NB4 (cell line): ENCODE data around the gene FHIT.

Source experiments
- DNase-seq: peaks from one replicate; pipeline ENCODE4 v3.0.0; 2010; ENCODE audit warnings: low read depth
- H3K4me3 ChIP-seq: one replicate; pipeline ENCODE4 v1.5.1; 2011; ENCODE audit warnings: mild to moderate bottlenecking, low read depth, low read length, moderate library complexity
- MYC ChIP-seq: IDR thresholded peaks from 2 replicates; pipeline ENCODE4 v1.6.1; 2011; ENCODE audit warnings: low read depth, low read length
- POLR2A ChIP-seq: IDR thresholded peaks from 2 replicates; pipeline ENCODE4 v1.6.1; 2011; ENCODE audit warnings: mild to moderate bottlenecking; ENCODE audit not compliant: insufficient read length; ENCODE audit errors: extremely low read depth
- TF ChIP-seq, protein P1 (sequence below): IDR thresholded peaks from one replicate; pipeline ENCODE4 v1.5.1; 2012; ENCODE audit warnings: low read depth, low read length
- TF ChIP-seq, protein P2 (sequence below): IDR thresholded peaks from 2 replicates; pipeline ENCODE4 v1.6.1; 2011; ENCODE audit warnings: low read depth, low read length

The FHIT gene

DNA sequence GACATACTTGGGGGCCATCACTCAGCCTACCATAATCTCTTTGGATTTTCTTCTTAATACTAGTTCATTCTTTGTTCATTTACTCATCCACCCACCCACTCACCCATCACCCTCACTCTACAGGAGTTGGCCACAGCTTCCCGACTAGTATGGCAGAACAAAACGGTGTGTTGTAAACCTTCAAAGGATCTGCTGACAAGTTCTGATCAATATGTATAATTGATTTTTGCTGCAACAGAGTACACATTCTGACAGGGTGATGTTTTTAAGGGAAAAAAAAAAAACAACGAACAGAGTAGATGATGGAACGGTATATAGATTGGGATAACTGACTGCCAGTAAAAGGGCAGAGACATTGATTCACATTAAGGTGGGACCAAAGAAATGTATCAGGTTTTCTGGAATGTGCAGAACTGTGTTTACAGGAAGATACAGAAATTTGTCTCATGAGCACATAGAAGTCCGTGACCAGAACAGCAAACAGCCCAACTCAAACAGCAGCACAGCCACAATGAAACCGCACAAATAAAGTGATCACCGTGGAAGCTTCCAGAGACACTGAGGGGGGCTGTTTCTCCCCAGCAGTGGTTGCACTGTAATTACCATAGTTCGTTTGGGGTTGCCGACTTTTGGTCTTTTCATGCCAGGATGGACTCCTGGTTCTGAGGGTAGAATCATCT lies 931.9 kb downstream of the FHIT start:
- no peak overlapping the region for H3K4me3 ChIP-seq
- TF ChIP-seq, protein P1, sequence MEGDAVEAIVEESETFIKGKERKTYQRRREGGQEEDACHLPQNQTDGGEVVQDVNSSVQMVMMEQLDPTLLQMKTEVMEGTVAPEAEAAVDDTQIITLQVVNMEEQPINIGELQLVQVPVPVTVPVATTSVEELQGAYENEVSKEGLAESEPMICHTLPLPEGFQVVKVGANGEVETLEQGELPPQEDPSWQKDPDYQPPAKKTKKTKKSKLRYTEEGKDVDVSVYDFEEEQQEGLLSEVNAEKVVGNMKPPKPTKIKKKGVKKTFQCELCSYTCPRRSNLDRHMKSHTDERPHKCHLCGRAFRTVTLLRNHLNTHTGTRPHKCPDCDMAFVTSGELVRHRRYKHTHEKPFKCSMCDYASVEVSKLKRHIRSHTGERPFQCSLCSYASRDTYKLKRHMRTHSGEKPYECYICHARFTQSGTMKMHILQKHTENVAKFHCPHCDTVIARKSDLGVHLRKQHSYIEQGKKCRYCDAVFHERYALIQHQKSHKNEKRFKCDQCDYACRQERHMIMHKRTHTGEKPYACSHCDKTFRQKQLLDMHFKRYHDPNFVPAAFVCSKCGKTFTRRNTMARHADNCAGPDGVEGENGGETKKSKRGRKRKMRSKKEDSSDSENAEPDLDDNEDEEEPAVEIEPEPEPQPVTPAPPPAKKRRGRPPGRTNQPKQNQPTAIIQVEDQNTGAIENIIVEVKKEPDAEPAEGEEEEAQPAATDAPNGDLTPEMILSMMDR = no peak
- TF ChIP-seq POLR2A (no peak), MYC (no peak)
- TF ChIP-seq, protein P2, sequence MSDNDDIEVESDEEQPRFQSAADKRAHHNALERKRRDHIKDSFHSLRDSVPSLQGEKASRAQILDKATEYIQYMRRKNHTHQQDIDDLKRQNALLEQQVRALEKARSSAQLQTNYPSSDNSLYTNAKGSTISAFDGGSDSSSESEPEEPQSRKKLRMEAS = no peak
- no peak for DNase-seq

DNA sequence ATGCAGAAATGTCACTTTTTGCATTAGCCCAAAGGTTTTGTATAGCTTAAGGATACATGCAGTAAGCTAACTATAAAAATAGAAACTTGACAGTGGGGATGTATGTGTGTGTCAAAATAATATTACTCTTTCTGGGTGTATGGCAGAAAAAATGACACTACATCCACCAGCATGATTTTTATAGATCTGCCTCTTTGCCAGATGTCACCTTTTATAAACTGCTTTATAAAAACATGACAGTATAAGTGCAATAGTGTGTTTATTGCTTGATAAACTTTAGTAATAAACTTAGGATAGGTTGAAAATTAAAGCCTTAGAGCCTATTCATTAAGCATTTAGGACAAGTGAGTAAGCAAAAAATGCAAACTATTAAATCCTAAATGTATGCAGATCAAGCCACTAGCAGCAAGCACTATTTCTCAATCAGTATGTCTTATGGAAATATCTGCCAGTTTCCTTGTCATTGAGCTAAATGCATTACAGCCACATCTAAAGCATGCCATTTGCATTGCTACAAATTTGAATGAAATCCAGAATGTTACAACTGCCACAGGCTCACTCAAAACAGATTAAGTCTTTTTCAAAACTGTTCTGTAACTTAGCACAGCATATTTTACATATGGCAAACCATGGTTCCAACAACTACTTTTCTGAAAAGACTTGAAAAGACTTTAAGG lies 935.0 kb downstream of the FHIT start:
- TF ChIP-seq, protein P2 = no peak
- TF ChIP-seq MYC (no peak), POLR2A (no peak)
- TF ChIP-seq, protein P1 = no peak
- no peak for DNase-seq
- H3K4me3 ChIP-seq = no peak overlapping the region

DNA sequence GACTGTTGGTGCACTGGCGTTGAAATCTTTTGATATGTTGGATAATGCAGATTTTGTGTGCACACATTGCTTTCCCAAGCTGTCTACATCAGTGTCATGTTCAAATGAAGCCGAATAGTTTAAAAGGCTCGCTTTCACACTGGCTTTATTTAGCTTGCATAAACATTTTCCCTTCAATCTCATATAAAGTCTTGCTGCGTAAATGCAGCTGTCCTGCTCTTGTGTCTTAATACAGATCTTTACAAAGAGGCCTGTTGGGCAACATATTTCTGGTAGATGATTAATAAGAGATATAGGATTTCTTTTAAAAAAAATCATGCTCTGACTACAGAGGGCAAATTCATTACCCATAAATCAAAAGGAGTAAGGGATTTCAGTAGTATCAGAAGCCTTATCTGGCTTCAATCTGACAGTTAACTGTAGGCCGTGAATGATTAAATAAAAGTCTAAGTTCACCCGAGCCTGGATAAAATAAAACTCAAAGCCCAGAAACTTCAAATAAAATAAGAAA lies 937.2 kb downstream of the FHIT start:
- no peak for TF ChIP-seq MYC
- no peak for TF ChIP-seq POLR2A
- TF ChIP-seq, protein P1 = no peak
- TF ChIP-seq, protein P2 = no peak
- DNase-seq = no peak
- no peak overlapping the region for H3K4me3 ChIP-seq

DNA sequence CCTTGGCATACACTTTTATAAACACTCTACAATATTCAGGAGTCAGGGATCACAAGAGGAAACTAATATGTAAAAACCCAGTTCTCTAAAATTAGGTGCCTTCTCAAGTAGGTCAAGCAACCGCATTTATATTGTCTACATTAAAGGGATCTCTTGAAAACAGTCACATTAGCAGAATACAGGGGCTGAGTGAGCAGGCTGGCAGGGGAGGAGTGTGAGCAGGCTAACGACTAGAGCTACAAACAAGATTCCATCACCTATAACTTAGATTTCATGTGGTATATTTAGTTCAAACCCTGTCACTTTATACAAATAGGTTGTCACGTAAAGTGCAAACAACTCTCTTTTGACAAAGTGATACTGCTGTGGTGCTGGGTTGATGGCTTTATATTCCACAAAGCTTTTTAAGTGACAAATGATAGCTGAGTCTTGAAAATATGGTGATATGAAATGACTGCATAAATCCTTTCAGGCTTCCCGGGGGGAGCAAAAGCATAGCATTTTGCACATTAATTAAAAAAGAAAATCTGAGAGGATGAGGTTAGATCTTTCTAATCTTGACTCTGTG lies 937.9 kb downstream of the FHIT start:
- TF ChIP-seq POLR2A = no peak
- TF ChIP-seq, protein P2 = no peak
- DNase-seq = no peak
- no peak overlapping the region for H3K4me3 ChIP-seq

DNA sequence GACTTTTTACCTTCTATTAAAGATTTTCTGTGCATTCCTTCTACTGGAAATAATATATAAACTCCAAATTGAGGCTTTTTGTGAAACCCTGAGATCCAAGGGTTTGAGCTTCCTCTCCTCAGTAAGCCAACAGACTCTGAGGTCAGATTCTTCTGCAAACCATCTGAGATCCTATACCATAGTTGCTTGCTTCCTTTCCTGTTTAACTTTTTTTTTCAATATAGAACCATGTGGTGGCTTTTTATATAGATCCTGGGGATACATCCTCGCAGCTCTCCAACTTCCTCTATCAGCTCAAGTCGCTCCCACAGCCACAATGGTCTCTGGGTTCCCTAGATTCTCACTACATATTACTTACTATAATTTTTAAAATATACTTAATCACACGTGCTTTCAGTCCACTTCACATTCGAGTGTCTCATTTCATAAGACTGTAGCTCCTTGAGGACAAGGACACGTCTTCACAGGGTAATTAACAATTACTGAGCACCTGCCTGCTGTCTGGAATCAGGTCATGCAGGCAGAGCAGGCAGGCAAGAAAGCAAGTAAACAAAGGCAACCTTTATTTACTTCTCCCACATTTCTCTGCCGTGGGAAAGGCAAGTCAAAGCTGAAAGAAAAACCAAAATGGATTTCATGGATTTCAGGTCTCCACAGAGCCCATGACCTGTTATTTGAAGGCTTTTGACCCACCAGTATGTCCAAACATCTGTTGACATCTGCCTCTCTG lies 941.5 kb downstream of the FHIT start:
- TF ChIP-seq MYC = no peak
- TF ChIP-seq, protein P2 = peak; percentile 65
- H3K4me3 ChIP-seq = no peak overlapping the region
- peak; percentile 19 for DNase-seq

DNA sequence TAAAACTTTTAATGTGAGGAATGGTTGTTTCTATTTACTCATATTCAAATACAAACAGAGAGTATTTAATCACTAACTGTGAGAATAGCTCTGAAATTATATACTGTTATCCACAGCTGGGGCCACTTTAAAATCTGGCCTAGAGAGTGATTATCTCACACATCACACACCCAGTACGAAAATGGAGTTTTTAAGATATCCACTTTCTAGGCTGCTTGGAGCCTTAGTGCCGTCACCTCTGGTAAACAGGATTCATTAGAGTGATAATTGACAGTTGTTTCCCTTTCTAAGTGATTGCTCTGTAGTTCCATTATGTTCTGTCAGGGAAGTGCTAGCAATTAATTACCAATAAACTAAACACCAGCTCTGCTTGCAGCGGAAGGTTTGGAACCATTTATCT lies 942.4 kb downstream of the FHIT start:
- TF ChIP-seq, protein P1 = no peak
- TF ChIP-seq MYC (no peak), POLR2A (no peak)
- TF ChIP-seq, protein P2 = no peak
- DNase-seq = no peak
- H3K4me3 ChIP-seq = no peak overlapping the region
